ENCODE data around the gene TDRD12.
A peak's percentile ranks its signal among the peaks of the same experiment; 100 is the strongest.
"Not testable (repeated sequence)": the region's sequence is repeated elsewhere in the genome, so short reads cannot be mapped to it uniquely, and the experiment has no call there.

The TDRD12 gene

GRCh38 chr19:32692727-32693061 is 26.9 kb upstream of the TDRD12 start:
- no peak for DNase-seq (ENCODE audit: low spot score)

- DNase-seq (ENCODE audit: low spot score): peak; percentile 77
Measured at GRCh38 chr19:32693151-32694108, 26.1 kb upstream of the TDRD12 start.

GRCh38 chr19:32694316-32694715 is 25.3 kb upstream of the TDRD12 start:
- DNase-seq (ENCODE audit: low spot score): not testable (repeated sequence)

- not testable (repeated sequence) for DNase-seq (ENCODE audit: low spot score)
Measured at GRCh38 chr19:32694851-32695250, 24.7 kb upstream of the TDRD12 start.

GRCh38 chr19:32695506-32695905 is 24.1 kb upstream of the TDRD12 start:
- DNase-seq (ENCODE audit: low spot score): peak; percentile 49

- not testable (repeated sequence) for DNase-seq (ENCODE audit: low spot score)
Measured at GRCh38 chr19:32696771-32697170, 22.8 kb upstream of the TDRD12 start.

GRCh38 chr19:32700129-32700528 is 19.4 kb upstream of the TDRD12 start:
- DNase-seq (ENCODE audit: low spot score): not testable (repeated sequence)

GRCh38 chr19:32702010-32702409 is 17.6 kb upstream of the TDRD12 start:
- no peak for DNase-seq (ENCODE audit: low spot score)

- DNase-seq (ENCODE audit: low spot score): not testable (repeated sequence)
Measured at GRCh38 chr19:32704006-32704405, 15.6 kb upstream of the TDRD12 start.

GRCh38 chr19:32708457-32708856 is 11.1 kb upstream of the TDRD12 start:
- DNase-seq (ENCODE audit: low spot score): no peak

GRCh38 chr19:32709032-32709431 is 10.5 kb upstream of the TDRD12 start:
- DNase-seq (ENCODE audit: low spot score): no peak

- DNase-seq (ENCODE audit: low spot score): no peak
Measured at GRCh38 chr19:32711747-32712146, 7.8 kb upstream of the TDRD12 start.

GRCh38 chr19:32716203-32716602 is 3.4 kb upstream of the TDRD12 start:
- DNase-seq (ENCODE audit: low spot score): not testable (repeated sequence)

GRCh38 chr19:32717496-32717895 is 2.1 kb upstream of the TDRD12 start:
- no peak for DNase-seq (ENCODE audit: low spot score)

GRCh38 chr19:32718286-32718685 is 1.3 kb upstream of the TDRD12 start:
- no peak for DNase-seq (ENCODE audit: low spot score)

GRCh38 chr19:32720216-32720935 is 809 bp downstream of the TDRD12 start:
- no peak for DNase-seq (ENCODE audit: low spot score)

GRCh38 chr19:32720936-32721250 is 1.3 kb downstream of the TDRD12 start:
- DNase-seq (ENCODE audit: low spot score): no peak

- no peak for DNase-seq (ENCODE audit: low spot score)
Measured at GRCh38 chr19:32735936-32736335, 16.4 kb downstream of the TDRD12 start.

- DNase-seq (ENCODE audit: low spot score): no peak
Measured at GRCh38 chr19:32743021-32743420, 23.5 kb downstream of the TDRD12 start.

GRCh38 chr19:32743447-32743846 is 23.9 kb downstream of the TDRD12 start:
- DNase-seq (ENCODE audit: low spot score): no peak

- DNase-seq (ENCODE audit: low spot score): no peak
Measured at GRCh38 chr19:32744555-32745325, 25.2 kb downstream of the TDRD12 start.

- not testable (repeated sequence) for DNase-seq (ENCODE audit: low spot score)
Measured at GRCh38 chr19:32745594-32746251, 26.2 kb downstream of the TDRD12 start.
